D721Med (cell line): Measurements from ENCODE around the gene SMURF2.
"Not testable (repeated sequence)": the region's sequence is repeated elsewhere in the genome, so short reads cannot be mapped to it uniquely, and the experiment has no call there.

ENCODE experiments used
- DNase-seq: peaks from one replicate; pipeline ENCODE4 v3.0.0; 2011; ENCODE audit warnings: low spot score; ENCODE audit not compliant: insufficient read length
- FAIRE-seq: peaks from 2 replicates; lab custom pipeline; 2011; peaks lifted over from hg19 to GRCh38; lab: Jason Lieb, UNC
- CTCF ChIP-seq: IDR thresholded peaks from 2 replicates; pipeline ENCODE4 v1.5.1; 2012; ENCODE audit warnings: mild to moderate bottlenecking, control low read depth; ENCODE audit not compliant: insufficient read depth; ENCODE audit errors: missing control alignments

SMURF2 gene

GRCh38 chr17:64615028-64615677 is 47.0 kb downstream of the SMURF2 start:
- FAIRE-seq (no peak), DNase-seq (no peak)
- TF ChIP-seq CTCF: no peak

GRCh38 chr17:64614266-64615027 is 47.7 kb downstream of the SMURF2 start:
- DNase-seq (no peak), FAIRE-seq (no peak)
- no peak for TF ChIP-seq CTCF

- FAIRE-seq (no peak), DNase-seq (no peak)
- TF ChIP-seq CTCF: no peak
Measured at GRCh38 chr17:64611369-64611768, 50.7 kb downstream of the SMURF2 start.

- DNase-seq, FAIRE-seq: not testable (repeated sequence)
Measured at GRCh38 chr17:64610244-64610643, 51.9 kb downstream of the SMURF2 start.

- FAIRE-seq (no peak), DNase-seq (no peak)
- TF ChIP-seq CTCF: no peak
Measured at GRCh38 chr17:64608571-64608981, 53.5 kb downstream of the SMURF2 start.

GRCh38 chr17:64607862-64608565 is 54.1 kb downstream of the SMURF2 start:
- DNase-seq (no peak), FAIRE-seq (no peak)
- no peak for TF ChIP-seq CTCF

- DNase-seq, FAIRE-seq: not testable (repeated sequence)
Measured at GRCh38 chr17:64604532-64604931, 57.6 kb downstream of the SMURF2 start.

GRCh38 chr17:64603987-64604386 is 58.1 kb downstream of the SMURF2 start:
- DNase-seq: no peak
- FAIRE-seq: no peak
- no peak for TF ChIP-seq CTCF
